ENCODE data around the gene PARD3B.

DNA sequence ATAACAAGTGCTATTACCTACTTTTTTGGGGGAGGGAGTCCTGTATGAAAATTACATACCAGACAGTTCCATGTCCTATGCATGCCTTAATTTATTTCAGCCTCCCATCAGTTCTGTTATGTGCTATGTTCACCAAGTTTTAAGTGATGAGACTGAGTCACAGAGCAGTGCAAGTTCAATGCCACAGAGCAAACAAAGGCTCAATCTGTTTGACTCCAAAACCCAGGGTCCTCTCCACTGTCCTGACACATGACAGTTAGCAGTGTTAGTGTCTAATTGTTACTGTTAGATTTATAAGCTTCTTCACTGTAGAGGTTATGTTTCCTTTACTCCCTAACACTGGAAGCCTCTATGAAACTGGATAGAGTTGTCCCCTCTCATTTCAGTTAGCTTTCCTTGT is 498.0 kb downstream of the PARD3B start:
- no peak for TF ChIP-seq BHLHE40 (IDR thresholded peaks at IDR 0.05; ENCODE audit: low read depth, low read length)
- TF ChIP-seq, protein P1, sequence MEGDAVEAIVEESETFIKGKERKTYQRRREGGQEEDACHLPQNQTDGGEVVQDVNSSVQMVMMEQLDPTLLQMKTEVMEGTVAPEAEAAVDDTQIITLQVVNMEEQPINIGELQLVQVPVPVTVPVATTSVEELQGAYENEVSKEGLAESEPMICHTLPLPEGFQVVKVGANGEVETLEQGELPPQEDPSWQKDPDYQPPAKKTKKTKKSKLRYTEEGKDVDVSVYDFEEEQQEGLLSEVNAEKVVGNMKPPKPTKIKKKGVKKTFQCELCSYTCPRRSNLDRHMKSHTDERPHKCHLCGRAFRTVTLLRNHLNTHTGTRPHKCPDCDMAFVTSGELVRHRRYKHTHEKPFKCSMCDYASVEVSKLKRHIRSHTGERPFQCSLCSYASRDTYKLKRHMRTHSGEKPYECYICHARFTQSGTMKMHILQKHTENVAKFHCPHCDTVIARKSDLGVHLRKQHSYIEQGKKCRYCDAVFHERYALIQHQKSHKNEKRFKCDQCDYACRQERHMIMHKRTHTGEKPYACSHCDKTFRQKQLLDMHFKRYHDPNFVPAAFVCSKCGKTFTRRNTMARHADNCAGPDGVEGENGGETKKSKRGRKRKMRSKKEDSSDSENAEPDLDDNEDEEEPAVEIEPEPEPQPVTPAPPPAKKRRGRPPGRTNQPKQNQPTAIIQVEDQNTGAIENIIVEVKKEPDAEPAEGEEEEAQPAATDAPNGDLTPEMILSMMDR (conservative IDR thresholded peaks at IDR 0.05; ENCODE audit: low read depth, low read length) = no peak
- no peak for TF ChIP-seq CEBPB (IDR thresholded peaks at IDR 0.05; ENCODE audit: low read depth, low read length)
- TF ChIP-seq, protein P2, sequence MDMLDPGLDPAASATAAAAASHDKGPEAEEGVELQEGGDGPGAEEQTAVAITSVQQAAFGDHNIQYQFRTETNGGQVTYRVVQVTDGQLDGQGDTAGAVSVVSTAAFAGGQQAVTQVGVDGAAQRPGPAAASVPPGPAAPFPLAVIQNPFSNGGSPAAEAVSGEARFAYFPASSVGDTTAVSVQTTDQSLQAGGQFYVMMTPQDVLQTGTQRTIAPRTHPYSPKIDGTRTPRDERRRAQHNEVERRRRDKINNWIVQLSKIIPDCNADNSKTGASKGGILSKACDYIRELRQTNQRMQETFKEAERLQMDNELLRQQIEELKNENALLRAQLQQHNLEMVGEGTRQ (IDR thresholded peaks at IDR 0.05; ENCODE audit: low read depth, low read length) = no peak
- no peak for TF ChIP-seq RAD21 (IDR thresholded peaks at IDR 0.05; ENCODE audit: low read length)
- no peak for TF ChIP-seq SMC3 (IDR thresholded peaks at IDR 0.05; ENCODE audit: low read depth, low read length)
- no peak for TF ChIP-seq POLR2A (IDR thresholded peaks at IDR 0.05; ENCODE audit: low read depth, low read length)
- no peak for TF ChIP-seq MAZ (IDR thresholded peaks at IDR 0.05; ENCODE audit: borderline replicate concordance, low read depth, low read length)
- TF ChIP-seq MXI1 (IDR thresholded peaks at IDR 0.05; ENCODE audit: borderline replicate concordance, low read depth, low read length) = no peak
- no peak for TF ChIP-seq FOS (IDR thresholded peaks at IDR 0.05; ENCODE audit: low read depth, low read length)
- no peak for TF ChIP-seq RFX5 (IDR thresholded peaks at IDR 0.05; ENCODE audit: low read depth, low read length)
- TF ChIP-seq, protein P3, sequence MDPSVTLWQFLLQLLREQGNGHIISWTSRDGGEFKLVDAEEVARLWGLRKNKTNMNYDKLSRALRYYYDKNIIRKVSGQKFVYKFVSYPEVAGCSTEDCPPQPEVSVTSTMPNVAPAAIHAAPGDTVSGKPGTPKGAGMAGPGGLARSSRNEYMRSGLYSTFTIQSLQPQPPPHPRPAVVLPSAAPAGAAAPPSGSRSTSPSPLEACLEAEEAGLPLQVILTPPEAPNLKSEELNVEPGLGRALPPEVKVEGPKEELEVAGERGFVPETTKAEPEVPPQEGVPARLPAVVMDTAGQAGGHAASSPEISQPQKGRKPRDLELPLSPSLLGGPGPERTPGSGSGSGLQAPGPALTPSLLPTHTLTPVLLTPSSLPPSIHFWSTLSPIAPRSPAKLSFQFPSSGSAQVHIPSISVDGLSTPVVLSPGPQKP (IDR thresholded peaks at IDR 0.05; ENCODE audit: borderline replicate concordance, low read depth, low read length) = no peak
- no peak for TF ChIP-seq MAFK (IDR thresholded peaks at IDR 0.05; ENCODE audit: low read depth, low read length)
- TF ChIP-seq NFE2L2 (IDR thresholded peaks at IDR 0.05; ENCODE audit: low read depth, low read length) = no peak
